Right lobe of liver (tissue), 4 donors: ENCODE measurements around the gene NBAS.

Experiments
- CTCF ChIP-seq, 4 donors: fragments of 200-600 bp in 3 of 4; fragments of 450-650 bp in 1 of 4; IDR thresholded peaks; one replicate each; pipeline versions ENCODE4 v1.5.1 to v1.8.0; 2016 to 2022; ENCODE audit warnings: antibody characterized with exemption in 4 of 4, mild to moderate bottlenecking in 2 of 4
- POLR2A ChIP-seq: fragments of 450-650 bp; IDR thresholded peaks from one replicate; pipeline ENCODE4 v1.6.1; 2017; ENCODE audit warnings: antibody characterized with exemption, mild to moderate bottlenecking
- donor health status: DM: no; HTN: no; CAD: no.
- donor health status: DM: no; HTN: no; CAD: no.
- donor health status: DM: no; HTN: yes; CAD: no.

- TF ChIP-seq POLR2A (no peak), CTCF (IDR thresholded peaks at IDR 0.05) (no peak)
Observed at GRCh38 chr2:15220603-15221002, 340.5 kb downstream of the NBAS start.
